ENCODE data around the gene TENT5C.
A peak's percentile ranks its signal among the peaks of the same experiment; 100 is the strongest.

The TENT5C gene

GRCh38 chr1:117592155-117592554 is 13.7 kb upstream of the TENT5C start:
- DNase-seq, result no peak

GRCh38 chr1:117594261-117594990 is 11.4 kb upstream of the TENT5C start:
- DNase-seq, result no peak

GRCh38 chr1:117596023-117596720 is 9.7 kb upstream of the TENT5C start:
- peak in 1 of 2 experiments; percentile 10 for DNase-seq

GRCh38 chr1:117598489-117598888 is 7.4 kb upstream of the TENT5C start:
- DNase-seq, result no peak

GRCh38 chr1:117599286-117600221 is 6.3 kb upstream of the TENT5C start:
- DNase-seq, result no peak

- no peak for DNase-seq
These were observed 5.4 kb upstream of the TENT5C start for GRCh38 chr1:117600325-117600943.

- DNase-seq, result no peak
These were observed 4.9 kb upstream of the TENT5C start for GRCh38 chr1:117600966-117601365.

- no peak for DNase-seq
These were observed 3.0 kb upstream of the TENT5C start for GRCh38 chr1:117602862-117603261.

- peak in 1 of 2 experiments; percentile 14 for DNase-seq
These were observed 579 bp upstream of the TENT5C start for GRCh38 chr1:117605164-117605773.

- DNase-seq, result peak; percentile 29 to 35
These were observed 992 bp downstream of the TENT5C start for GRCh38 chr1:117606649-117607430.

- peak; percentile 70 to 79 for DNase-seq
These were observed 1.6 kb downstream of the TENT5C start for GRCh38 chr1:117607471-117607870.

- DNase-seq, result no peak
These were observed 2.3 kb downstream of the TENT5C start for GRCh38 chr1:117608115-117608615.

- DNase-seq, result no peak
These were observed 2.9 kb downstream of the TENT5C start for GRCh38 chr1:117608758-117609157.

- DNase-seq, result no peak
These were observed 3.6 kb downstream of the TENT5C start for GRCh38 chr1:117609471-117609911.

GRCh38 chr1:117610036-117610435 is 4.2 kb downstream of the TENT5C start:
- no peak for DNase-seq

GRCh38 chr1:117611121-117611601 is 5.3 kb downstream of the TENT5C start:
- DNase-seq, result no peak

GRCh38 chr1:117611894-117612483 is 6.1 kb downstream of the TENT5C start:
- DNase-seq, result no peak

GRCh38 chr1:117612517-117613248 is 6.8 kb downstream of the TENT5C start:
- peak; percentile 49 to 67 for DNase-seq

GRCh38 chr1:117613249-117613968 is 7.6 kb downstream of the TENT5C start:
- no peak for DNase-seq
